RWPE2 (cell line): Measurements from ENCODE around the gene SIKE1.
A peak's percentile ranks its signal among the peaks of the same experiment; 100 is the strongest.
"Not testable (repeated sequence)": the region's sequence is repeated elsewhere in the genome, so short reads cannot be mapped to it uniquely, and the experiment has no call there.

Experiments used
- ATAC-seq: fragments of 200-7000 bp; cut with Tn5 transposase; 3 replicates; pipeline ENCODE4 v1.9.1; 2021; ENCODE audit warnings: low read depth
- DNase-seq: peaks from one replicate; pipeline ENCODE4 v3.0.0-alpha.2; 2020; ENCODE audit warnings: low spot score
- H3K27ac ChIP-seq: fragments of 450-650 bp; 2 replicates; pipeline ENCODE4 v1.5.1; 2017; ENCODE audit warnings: mild to moderate bottlenecking; ENCODE audit not compliant: poor library complexity, severe bottlenecking
- H3K27me3 ChIP-seq: fragments of 250-450 bp; sonication (Bioruptor Pico); 2 replicates; pipeline ENCODE4 v1.5.1; 2021; ENCODE audit warnings: mild to moderate bottlenecking, moderate library complexity; ENCODE audit not compliant: insufficient read depth, poor library complexity, severe bottlenecking
- H3K36me3 ChIP-seq: fragments of 250-450 bp; sonication (Bioruptor Pico); 2 replicates; pipeline ENCODE4 v1.5.1; 2020; ENCODE audit warnings: low read depth, mild to moderate bottlenecking, moderate library complexity
- H3K4me1 ChIP-seq: fragments of 250-450 bp; sonication (Bioruptor Pico); 2 replicates; pipeline ENCODE4 v1.5.1; 2021; ENCODE audit warnings: mild to moderate bottlenecking, moderate library complexity; ENCODE audit not compliant: insufficient read depth, poor library complexity, severe bottlenecking
- H3K4me3 ChIP-seq: fragments of 250-450 bp; sonication (Bioruptor Pico); 2 replicates; pipeline ENCODE4 v1.5.1; 2021; ENCODE audit warnings: mild to moderate bottlenecking, moderate library complexity; ENCODE audit not compliant: severe bottlenecking
- H3K9me3 ChIP-seq: fragments of 250-450 bp; sonication (Bioruptor Pico); 2 replicates; pipeline ENCODE4 v1.5.1; 2021; ENCODE audit warnings: mild to moderate bottlenecking, moderate library complexity; ENCODE audit not compliant: severe bottlenecking
- CTCF ChIP-seq: fragments of 450-650 bp; IDR thresholded peaks from one replicate; pipeline ENCODE4 v1.5.1; 2017; ENCODE audit warnings: mild to moderate bottlenecking, moderate library complexity; ENCODE audit not compliant: poor library complexity, severe bottlenecking

Gene SIKE1

GRCh38 chr1:114782476-114782875 is 2.0 kb upstream of the SIKE1 start:
- Histone ChIP-seq H3K27ac (no peak overlapping the region), H3K9me3 (peaks cover 3% of the 10 kb centered on the region), H3K27me3 (no peaks in the 10 kb centered on the region), H3K36me3 (peaks cover 18% of the 10 kb centered on the region), H3K4me3 (no peak overlapping the region), H3K4me1 (peaks cover 2% of the 10 kb centered on the region)
- no peak for ATAC-seq
- DNase-seq: no peak
- no peak for TF ChIP-seq CTCF

- Histone ChIP-seq H3K36me3 (peaks cover 41% of the 10 kb centered on the region), H3K27me3 (no peaks in the 10 kb centered on the region), H3K4me1 (peaks cover 2% of the 10 kb centered on the region), H3K9me3 (no peaks in the 10 kb centered on the region), H3K4me3 (peak overlapping the region; percentile 47), H3K27ac (peak overlapping the region; percentile 61)
- ATAC-seq: no peak
- no peak for TF ChIP-seq CTCF
- no peak for DNase-seq
Observed at GRCh38 chr1:114779722-114780121, 763 bp downstream of the SIKE1 start.

GRCh38 chr1:114776726-114777125 is 3.8 kb downstream of the SIKE1 start:
- not testable (repeated sequence) for DNase-seq, H3K4me3 ChIP-seq, H3K4me1 ChIP-seq, H3K27ac ChIP-seq, H3K9me3 ChIP-seq, H3K27me3 ChIP-seq, ATAC-seq
- peaks cover 71% of the 10 kb centered on the region for H3K36me3 ChIP-seq

GRCh38 chr1:114771992-114772391 is 8.5 kb downstream of the SIKE1 start:
- TF ChIP-seq CTCF: no peak
- ATAC-seq (no peak), DNase-seq (no peak)
- Histone ChIP-seq H3K36me3 (peaks cover 56% of the 10 kb centered on the region), H3K4me3 (no peak overlapping the region), H3K4me1 (no peaks in the 10 kb centered on the region), H3K9me3 (no peaks in the 10 kb centered on the region), H3K27ac (no peak overlapping the region), H3K27me3 (no peaks in the 10 kb centered on the region)

- Histone ChIP-seq H3K4me1 (no peaks in the 10 kb centered on the region), H3K4me3 (no peak overlapping the region), H3K36me3 (peaks cover 46% of the 10 kb centered on the region), H3K27me3 (no peaks in the 10 kb centered on the region), H3K9me3 (no peaks in the 10 kb centered on the region), H3K27ac (no peak overlapping the region)
- TF ChIP-seq CTCF: no peak
- ATAC-seq (no peak), DNase-seq (no peak)
Observed at GRCh38 chr1:114770989-114771388, 9.5 kb downstream of the SIKE1 start.

GRCh38 chr1:114764689-114765088 is 15.8 kb downstream of the SIKE1 start:
- DNase-seq (no peak), ATAC-seq (no peak)
- H3K4me3 ChIP-seq: no peak overlapping the region
- H3K27me3 ChIP-seq: no peaks in the 10 kb centered on the region
- TF ChIP-seq CTCF: no peak
- no peaks in the 10 kb centered on the region; the same call in 1 of the 2 replicates for H3K36me3 ChIP-seq
- H3K27ac ChIP-seq: no peak overlapping the region
- no peaks in the 10 kb centered on the region for H3K4me1 ChIP-seq
- no peaks in the 10 kb centered on the region for H3K9me3 ChIP-seq
